SW 1271 (cell line): ENCODE measurements around the gene ADAT3.

Experiments
- DNase-seq, 2 experiments: peaks; one replicate each; lab custom pipeline; 2025; lab: John Stamatoyannopoulos, UW

The ADAT3 gene

GRCh38 chr19:1912760-1913505 lies 7.7 kb downstream of the ADAT3 start:
- no peak for DNase-seq

GRCh38 chr19:1913781-1914577 lies 8.8 kb downstream of the ADAT3 start:
- DNase-seq, result no peak

- no peak for DNase-seq
These were observed 9.7 kb downstream of the ADAT3 start for GRCh38 chr19:1914826-1915341.

- DNase-seq, result no peak
These were observed 11.9 kb downstream of the ADAT3 start for GRCh38 chr19:1917146-1917545.

- DNase-seq, result no peak
These were observed 12.7 kb downstream of the ADAT3 start for GRCh38 chr19:1917926-1918325.

GRCh38 chr19:1918975-1919374 lies 13.8 kb downstream of the ADAT3 start:
- no peak for DNase-seq

- no peak for DNase-seq
These were observed 15.4 kb downstream of the ADAT3 start for GRCh38 chr19:1920644-1921043.

GRCh38 chr19:1921326-1921725 lies 16.1 kb downstream of the ADAT3 start:
- no peak for DNase-seq

GRCh38 chr19:1921825-1922224 lies 16.6 kb downstream of the ADAT3 start:
- DNase-seq, result no peak

GRCh38 chr19:1922803-1923202 lies 17.6 kb downstream of the ADAT3 start:
- no peak for DNase-seq

GRCh38 chr19:1923319-1923718 lies 18.1 kb downstream of the ADAT3 start:
- no peak for DNase-seq

- no peak for DNase-seq
These were observed 19.2 kb downstream of the ADAT3 start for GRCh38 chr19:1924320-1924961.

GRCh38 chr19:1925544-1925943 lies 20.3 kb downstream of the ADAT3 start:
- DNase-seq, result no peak

- DNase-seq, result peak; percentile 34 to 63
These were observed 24.0 kb downstream of the ADAT3 start for GRCh38 chr19:1929021-1929742.

GRCh38 chr19:1931445-1931844 lies 26.2 kb downstream of the ADAT3 start:
- no peak for DNase-seq

GRCh38 chr19:1932395-1932794 lies 27.2 kb downstream of the ADAT3 start:
- DNase-seq, result no peak

GRCh38 chr19:1933244-1933643 lies 28.0 kb downstream of the ADAT3 start:
- no peak for DNase-seq

GRCh38 chr19:1933942-1934341 lies 28.7 kb downstream of the ADAT3 start:
- DNase-seq, result no peak

GRCh38 chr19:1935484-1936208 lies 30.4 kb downstream of the ADAT3 start:
- peak in 1 of 2 experiments; percentile 11 for DNase-seq

- DNase-seq, result no peak
These were observed 31.2 kb downstream of the ADAT3 start for GRCh38 chr19:1936430-1936829.

- no peak for DNase-seq
These were observed 31.9 kb downstream of the ADAT3 start for GRCh38 chr19:1936916-1937610.
